Neural progenitor cell (in vitro differentiated cells): Measurements from ENCODE around the gene PMF1.
"Not testable (repeated sequence)": the region's sequence is repeated elsewhere in the genome, so short reads cannot be mapped to it uniquely, and the experiment has no call there.

Experiments
- EZH2 ChIP-seq: fragments of 200-600 bp; sonication (generic); IDR thresholded peaks from 2 replicates; pipeline ENCODE4 v1.6.1; 2017; ENCODE audit warnings: antibody characterized with exemption, mild to moderate bottlenecking, moderate library complexity
- TF ChIP-seq, protein P1 (sequence below): fragments of 200-600 bp; sonication (generic); IDR thresholded peaks from 2 replicates; pipeline ENCODE4 v1.5.1; 2017; ENCODE audit warnings: antibody characterized with exemption, mild to moderate bottlenecking

DNA sequence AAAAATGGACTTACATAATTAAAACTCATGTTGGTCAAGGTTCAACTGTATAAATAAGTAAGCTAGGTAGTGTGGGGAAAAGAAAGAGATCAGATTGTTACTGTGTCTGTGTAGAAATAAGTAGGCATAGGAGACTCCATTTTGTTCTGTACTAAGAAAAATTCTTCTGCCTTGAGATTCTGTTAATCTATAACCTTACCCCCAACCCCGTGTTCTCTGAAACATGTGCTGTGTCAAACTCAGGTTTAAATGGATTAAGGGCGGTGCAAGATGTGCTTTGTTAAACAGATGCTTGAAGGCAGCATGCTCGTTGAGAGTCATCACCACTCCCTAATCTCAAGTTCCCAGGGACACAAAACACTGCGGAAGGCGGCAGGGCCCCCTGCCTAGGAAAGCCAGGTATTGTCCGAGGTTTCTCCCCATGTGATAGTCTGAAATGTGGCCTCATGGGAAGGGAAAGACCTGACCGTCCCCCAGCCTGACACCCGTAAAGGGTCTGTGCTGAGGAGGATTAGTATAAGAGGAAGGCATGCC lies 31.3 kb upstream of the PMF1 start:
- not testable (repeated sequence) for TF ChIP-seq EZH2
- TF ChIP-seq, protein P1, sequence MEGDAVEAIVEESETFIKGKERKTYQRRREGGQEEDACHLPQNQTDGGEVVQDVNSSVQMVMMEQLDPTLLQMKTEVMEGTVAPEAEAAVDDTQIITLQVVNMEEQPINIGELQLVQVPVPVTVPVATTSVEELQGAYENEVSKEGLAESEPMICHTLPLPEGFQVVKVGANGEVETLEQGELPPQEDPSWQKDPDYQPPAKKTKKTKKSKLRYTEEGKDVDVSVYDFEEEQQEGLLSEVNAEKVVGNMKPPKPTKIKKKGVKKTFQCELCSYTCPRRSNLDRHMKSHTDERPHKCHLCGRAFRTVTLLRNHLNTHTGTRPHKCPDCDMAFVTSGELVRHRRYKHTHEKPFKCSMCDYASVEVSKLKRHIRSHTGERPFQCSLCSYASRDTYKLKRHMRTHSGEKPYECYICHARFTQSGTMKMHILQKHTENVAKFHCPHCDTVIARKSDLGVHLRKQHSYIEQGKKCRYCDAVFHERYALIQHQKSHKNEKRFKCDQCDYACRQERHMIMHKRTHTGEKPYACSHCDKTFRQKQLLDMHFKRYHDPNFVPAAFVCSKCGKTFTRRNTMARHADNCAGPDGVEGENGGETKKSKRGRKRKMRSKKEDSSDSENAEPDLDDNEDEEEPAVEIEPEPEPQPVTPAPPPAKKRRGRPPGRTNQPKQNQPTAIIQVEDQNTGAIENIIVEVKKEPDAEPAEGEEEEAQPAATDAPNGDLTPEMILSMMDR = not testable (repeated sequence)
